Hypothalamus (tissue), 51 donors: ENCODE results near the gene C3orf20.

Experiments used
- DNase-seq, 51 donors: peaks; one replicate each; lab custom pipeline; 2025; lab: John Stamatoyannopoulos, UW

Gene C3orf20

DNA sequence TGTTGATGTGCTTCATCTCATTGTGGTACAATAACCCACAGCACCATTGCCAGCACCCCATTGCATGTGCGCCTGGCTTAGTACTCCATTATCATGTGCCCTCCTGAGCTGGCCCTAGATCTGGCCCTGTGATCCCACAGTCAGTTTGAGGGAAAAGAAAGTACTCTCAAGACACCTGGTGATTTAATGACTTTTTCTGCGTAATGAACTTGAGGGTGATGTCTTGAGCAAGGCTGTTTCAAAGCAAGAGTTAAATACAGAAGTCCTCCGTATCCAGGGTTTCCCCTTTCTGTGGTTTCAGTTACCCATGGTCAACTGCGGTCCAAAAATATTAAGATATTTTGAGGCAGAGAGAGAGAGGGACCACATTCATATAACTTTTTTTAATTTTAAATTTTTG, 16.3 kb downstream of the C3orf20 start:
- no peak for DNase-seq

GRCh38 chr3:14691719-14692118, 16.8 kb downstream of the C3orf20 start:
- no peak for DNase-seq

DNA sequence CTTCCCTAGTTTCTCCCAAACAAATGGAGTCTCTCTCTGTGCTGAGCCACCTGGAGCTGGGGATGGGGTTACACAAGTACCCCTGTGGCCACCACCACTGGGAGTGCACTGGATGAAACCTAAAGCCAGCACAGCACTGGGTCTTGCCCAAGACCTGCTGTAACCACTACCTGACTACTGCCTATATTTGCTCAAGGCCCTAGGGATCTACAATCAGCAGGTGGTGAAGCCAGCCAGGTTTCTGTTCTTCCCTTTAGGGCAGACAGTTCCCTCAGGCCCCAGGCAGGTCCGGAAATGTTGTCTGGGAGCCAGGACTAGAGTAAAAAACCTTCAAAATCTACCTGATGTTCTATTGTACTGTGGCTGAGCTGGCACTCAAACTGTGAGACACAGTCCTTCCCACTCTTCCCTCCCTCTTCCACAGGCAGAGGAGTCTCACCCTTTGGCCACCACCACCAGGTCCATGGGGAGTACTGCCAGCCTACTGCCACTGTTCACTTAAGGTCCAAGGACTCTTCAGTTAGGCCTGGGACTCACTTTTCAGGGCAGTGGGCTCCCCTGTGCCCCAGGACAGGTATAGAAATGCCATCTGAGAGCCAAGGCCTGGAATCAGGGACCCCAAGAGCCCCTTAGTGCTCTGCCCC, 23.8 kb downstream of the C3orf20 start:
- DNase-seq, result no peak

GRCh38 chr3:14699643-14700042, 24.7 kb downstream of the C3orf20 start:
- DNase-seq, result peak in 2 of 51 donors; percentile 1 to 7

DNA sequence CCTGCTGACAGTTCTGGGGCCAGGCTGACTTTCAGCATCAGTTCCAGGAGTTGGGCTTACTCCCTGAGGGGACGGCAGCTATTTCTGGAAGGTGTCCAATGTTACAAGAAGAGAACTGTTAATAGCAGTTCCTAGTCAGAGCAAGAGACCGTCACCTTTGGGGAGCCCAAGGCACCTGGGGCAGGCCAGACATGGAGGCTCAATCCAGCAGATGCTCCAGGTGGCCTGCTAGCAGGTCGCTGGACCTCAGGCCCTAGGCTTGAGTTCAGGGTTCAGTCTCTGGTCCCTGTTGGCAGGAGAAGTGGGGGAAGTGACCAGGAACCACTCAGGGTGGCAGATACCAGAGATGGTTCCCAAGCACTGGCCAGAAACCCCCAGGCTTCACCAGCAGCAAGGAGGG, 25.9 kb downstream of the C3orf20 start:
- no peak for DNase-seq

DNA sequence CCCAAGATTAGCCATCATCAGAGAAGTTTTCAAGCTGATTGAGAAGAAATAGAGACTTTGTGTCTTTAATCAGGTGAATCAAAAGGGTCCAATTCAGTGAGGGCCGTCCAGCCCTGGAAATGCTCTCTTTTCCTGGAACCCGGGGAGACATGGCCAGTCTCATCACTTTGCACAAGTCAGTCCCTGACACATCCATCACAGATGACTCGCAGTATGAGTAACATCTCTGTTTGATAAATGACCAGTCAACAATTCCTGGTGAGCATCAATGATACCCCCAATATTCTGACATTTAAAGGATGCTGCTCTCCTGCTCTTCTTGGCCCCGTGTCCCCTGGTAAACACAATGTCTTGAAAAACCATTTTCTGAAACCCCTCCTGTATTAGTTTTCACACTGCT, 26.7 kb downstream of the C3orf20 start:
- no peak for DNase-seq

DNA sequence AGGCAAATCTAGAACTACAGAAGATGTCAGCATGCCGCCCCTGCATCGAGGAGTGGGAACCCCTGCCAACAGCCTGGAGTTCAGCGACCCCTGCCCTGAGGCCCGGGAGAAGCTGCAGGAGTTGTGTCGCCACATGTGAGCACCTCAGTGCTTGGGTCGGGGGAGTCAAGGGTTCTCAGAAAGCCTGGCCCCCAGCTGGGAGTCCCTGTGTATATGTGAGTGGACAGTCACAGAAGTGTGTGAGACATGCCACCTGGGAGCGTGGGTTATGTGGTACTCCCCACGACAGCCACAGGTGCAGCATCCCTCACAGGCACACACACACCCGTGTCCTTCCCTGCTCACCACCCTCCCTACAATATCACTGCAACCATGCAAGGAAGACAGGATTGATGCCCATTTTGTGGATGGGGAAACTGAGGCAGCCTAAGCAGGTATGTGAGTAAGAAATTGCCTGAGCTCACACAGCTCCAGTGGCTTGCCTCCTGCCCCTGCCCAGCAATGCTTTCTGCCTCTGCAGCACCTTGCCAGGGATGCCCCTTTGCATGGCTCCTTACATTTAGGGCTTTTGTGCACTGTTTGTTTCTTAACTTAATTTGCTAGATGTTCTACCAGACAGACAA, 28.3 kb downstream of the C3orf20 start:
- DNase-seq, result no peak

GRCh38 chr3:14703791-14704190, 28.9 kb downstream of the C3orf20 start:
- DNase-seq, result no peak

DNA sequence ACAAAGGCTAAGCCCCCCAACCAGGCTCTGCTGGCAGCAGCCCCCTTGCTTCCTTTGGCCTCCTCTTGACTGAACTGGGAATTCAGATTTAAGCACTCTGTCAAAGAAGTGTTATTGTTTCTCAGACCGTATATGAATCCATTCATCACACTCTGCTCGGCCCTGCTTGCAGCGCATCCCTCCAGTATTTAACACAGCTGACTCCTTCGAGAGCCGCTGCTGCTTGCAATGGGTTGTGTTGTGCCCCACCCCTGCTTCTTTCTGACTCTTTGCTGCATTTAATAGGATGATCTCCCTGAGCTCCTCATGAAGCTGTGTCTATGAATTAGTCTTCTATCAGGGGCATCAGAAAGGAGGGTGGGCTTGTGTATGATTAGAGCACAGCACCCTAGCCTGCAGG, 31.2 kb downstream of the C3orf20 start:
- no peak for DNase-seq

DNA sequence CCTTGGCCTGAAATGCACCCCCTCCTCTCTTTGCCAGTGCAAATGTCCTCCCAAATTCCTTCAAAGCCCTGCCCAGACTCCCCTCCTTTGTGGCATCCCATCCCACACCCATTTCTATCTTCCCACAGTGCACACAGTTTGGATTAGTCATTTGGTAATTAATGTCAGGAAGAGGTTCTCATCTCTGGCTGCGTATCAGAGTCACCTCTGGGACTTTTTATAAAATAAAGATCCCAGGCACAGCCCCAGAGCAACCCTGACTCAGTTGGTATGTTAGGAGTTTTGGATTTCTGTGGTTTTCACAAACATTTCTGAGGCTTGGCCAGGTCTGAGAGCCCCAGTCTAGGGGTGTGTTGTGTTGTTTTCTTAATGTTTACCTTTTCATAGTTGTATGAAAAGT, 41.6 kb downstream of the C3orf20 start:
- no peak for DNase-seq

DNA sequence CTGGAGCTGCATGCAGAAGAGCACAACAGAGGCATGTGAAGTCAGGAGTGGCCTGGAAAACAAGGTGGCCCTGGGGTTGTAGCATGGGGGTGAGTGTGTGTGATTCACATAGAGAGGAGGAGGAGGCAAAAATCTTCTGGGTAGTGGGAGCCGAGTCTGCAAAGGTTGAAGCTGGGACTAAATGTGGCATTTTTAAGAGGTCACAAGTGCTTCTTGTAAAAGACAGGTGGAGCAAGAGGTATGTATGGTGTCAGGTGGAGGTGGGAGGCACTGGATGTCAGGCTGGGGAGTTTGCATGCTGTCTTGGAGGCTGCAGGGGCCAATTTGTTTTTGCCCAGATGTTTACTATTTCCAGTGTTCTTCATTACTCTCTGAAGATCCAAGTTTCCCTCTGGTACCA, 42.4 kb downstream of the C3orf20 start:
- DNase-seq, result no peak

DNA sequence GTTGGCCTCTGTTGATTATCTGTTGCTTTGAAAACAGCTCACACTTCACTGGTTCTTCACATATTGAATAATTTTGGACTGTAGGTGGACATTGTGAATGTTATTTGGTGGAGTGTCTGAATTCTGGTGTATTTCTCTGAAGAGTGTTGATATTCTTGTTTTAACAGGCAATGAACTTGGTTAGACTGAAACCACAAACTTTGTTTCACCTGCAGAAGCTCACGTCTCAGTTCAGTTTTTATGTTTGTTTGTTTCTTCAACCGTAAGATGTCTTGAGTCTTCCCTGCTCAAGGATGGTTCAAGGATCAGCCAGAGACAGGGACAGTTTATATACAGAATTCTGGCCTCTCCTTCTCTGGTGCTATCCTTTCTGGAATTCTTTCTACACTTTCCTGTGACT, 43.6 kb downstream of the C3orf20 start:
- DNase-seq, result no peak

DNA sequence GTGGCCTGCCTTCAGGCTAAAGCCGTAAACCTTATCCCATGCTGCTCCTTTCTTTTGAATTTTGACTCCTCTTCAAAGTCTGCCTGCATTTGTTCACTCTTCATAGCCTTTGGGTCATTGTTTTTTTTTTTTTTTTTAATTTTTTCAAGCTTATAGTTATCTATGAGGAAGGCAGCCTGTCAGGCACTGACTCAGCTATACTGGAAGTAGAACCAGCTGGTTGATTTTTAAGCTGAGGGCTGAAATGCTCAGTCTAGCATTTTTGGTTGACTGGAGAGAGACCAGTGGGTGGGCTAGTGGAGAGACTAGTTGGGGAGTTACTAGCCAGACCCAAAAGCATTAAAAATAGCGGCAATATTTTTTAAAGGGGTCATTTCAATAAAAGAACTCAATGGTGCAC, 44.1 kb downstream of the C3orf20 start:
- DNase-seq, result no peak

GRCh38 chr3:14721126-14721864, 46.4 kb downstream of the C3orf20 start:
- DNase-seq, result no peak

DNA sequence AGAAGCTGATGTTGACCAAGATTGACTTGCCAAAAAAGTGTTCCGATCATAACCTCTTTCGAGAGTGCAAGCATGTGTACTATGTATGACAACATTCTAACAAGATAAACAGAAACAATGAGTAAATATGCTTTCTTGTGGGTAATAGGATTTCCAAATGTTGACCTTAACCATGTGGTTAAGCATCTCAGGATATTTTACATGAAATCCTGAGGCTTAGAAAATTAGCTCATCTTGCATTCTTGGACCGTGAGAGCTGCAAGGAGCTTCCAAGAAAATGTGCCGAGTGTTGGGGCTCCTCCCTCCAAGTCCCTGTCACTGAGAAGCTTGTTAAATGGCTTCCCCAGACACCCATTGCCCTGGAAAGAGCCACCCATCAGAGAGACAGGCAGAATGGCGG, 50.1 kb downstream of the C3orf20 start:
- DNase-seq, result no peak

- DNase-seq, result no peak
These were observed 50.9 kb downstream of the C3orf20 start for GRCh38 chr3:14725564-14726440.

GRCh38 chr3:14726441-14726780, 51.5 kb downstream of the C3orf20 start:
- no peak for DNase-seq

GRCh38 chr3:14728113-14728512, 53.2 kb downstream of the C3orf20 start:
- DNase-seq, result no peak

- DNase-seq, result no peak
These were observed 55.9 kb downstream of the C3orf20 start for GRCh38 chr3:14730703-14731382.

DNA sequence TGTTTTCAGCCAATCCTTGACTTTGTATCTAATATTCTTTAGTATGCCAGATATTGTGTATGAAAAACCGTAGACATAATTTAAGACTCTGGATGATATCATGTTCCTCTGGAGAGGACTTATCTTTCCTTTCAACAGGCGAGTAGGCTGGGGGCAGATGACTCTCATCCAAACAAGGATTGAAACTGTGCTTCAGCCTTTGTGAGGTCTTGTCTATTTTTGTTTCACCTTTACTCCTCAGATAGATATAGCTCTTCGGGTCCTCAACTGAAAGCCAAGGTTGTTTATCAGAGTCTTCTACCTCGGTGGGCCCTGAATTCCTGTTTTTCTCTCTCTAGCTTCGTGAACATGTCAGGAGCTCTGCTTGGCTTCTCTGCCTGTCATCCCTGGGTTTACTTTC, 66.0 kb downstream of the C3orf20 start:
- DNase-seq, result no peak

GRCh38 chr3:14741510-14741909, 66.6 kb downstream of the C3orf20 start:
- no peak for DNase-seq
